Transverse colon (tissue), 4 donors: ENCODE measurements around the gene ABLIM2.

Source experiments
- EP300 ChIP-seq: sonication (generic); formaldehyde crosslinking; IDR thresholded peaks from one replicate; pipeline ENCODE4 v1.6.1; 2017; ENCODE audit warnings: antibody characterized with exemption, low read depth
- POLR2A ChIP-seq: fragments of 450-650 bp; IDR thresholded peaks from one replicate; pipeline ENCODE4 v1.6.1; 2016; ENCODE audit warnings: antibody characterized with exemption, mild to moderate bottlenecking, moderate library complexity
- POLR2AphosphoS5 ChIP-seq, 3 donors: sonication (generic); formaldehyde crosslinking; IDR thresholded peaks; one replicate each; pipeline ENCODE4 v1.6.1; 2016; ENCODE audit warnings: antibody characterized with exemption in 3 of 3
- TF ChIP-seq, protein P1 (sequence below), 5 experiments: fragments of 200-600 bp in 3 of 5; fragments of 450-650 bp in 2 of 5; sonication (generic) in 3 of 5; IDR thresholded peaks; 1 replicate in 2 of 5; 2 replicates in 3 of 5; pipeline ENCODE4 v1.5.1; 2016 to 2017; ENCODE audit warnings: antibody characterized with exemption in 5 of 5, inconsistent platforms in 3 of 5, mild to moderate bottlenecking in 2 of 5, moderate library complexity in 1 of 5

DNA sequence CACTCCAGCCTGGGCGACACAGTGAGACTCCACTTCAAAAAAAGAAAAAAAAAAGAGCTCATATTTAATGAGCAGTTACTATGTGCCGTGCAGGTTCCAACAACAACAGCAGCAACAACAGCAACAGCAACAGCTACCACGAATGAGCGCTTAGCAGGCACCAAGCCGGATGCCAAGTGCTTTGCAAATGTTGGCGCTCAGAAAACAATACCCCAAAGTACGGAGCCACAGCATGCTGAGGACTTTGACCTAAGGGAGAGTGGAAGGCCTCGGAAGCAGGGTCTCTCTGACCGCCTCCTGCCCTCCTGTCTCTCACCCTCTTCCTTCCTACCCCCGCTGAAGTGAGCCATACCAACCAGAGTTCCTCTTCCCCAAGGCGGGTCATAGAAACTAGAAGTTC lies 116.7 kb downstream of the ABLIM2 start:
- TF ChIP-seq, protein P1, sequence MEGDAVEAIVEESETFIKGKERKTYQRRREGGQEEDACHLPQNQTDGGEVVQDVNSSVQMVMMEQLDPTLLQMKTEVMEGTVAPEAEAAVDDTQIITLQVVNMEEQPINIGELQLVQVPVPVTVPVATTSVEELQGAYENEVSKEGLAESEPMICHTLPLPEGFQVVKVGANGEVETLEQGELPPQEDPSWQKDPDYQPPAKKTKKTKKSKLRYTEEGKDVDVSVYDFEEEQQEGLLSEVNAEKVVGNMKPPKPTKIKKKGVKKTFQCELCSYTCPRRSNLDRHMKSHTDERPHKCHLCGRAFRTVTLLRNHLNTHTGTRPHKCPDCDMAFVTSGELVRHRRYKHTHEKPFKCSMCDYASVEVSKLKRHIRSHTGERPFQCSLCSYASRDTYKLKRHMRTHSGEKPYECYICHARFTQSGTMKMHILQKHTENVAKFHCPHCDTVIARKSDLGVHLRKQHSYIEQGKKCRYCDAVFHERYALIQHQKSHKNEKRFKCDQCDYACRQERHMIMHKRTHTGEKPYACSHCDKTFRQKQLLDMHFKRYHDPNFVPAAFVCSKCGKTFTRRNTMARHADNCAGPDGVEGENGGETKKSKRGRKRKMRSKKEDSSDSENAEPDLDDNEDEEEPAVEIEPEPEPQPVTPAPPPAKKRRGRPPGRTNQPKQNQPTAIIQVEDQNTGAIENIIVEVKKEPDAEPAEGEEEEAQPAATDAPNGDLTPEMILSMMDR (IDR thresholded peaks at IDR 0.05) = no peak
- no peak for TF ChIP-seq POLR2AphosphoS5 (IDR thresholded peaks at IDR 0.05)
- no peak for TF ChIP-seq POLR2A
- no peak for TF ChIP-seq EP300
